GM12864 (cell line): Measurements from ENCODE around the gene LRR1.
A peak's percentile ranks its signal among the peaks of the same experiment; 100 is the strongest.

Experiments
- DNase-seq: peaks from one replicate; pipeline ENCODE4 v3.0.0-alpha.2; 2011; ENCODE audit warnings: low read depth
- H3K4me3 ChIP-seq: 2 replicates; pipeline ENCODE4 v1.5.1; 2011; ENCODE audit warnings: mild to moderate bottlenecking, low read depth, low read length, control low read depth
- CTCF ChIP-seq: IDR thresholded peaks from 2 replicates; pipeline ENCODE4 v1.5.1; 2011; ENCODE audit warnings: low read depth, mild to moderate bottlenecking, moderate library complexity, low read length, control low read depth, inconsistent platforms; ENCODE audit errors: missing control alignments

Gene LRR1

DNA sequence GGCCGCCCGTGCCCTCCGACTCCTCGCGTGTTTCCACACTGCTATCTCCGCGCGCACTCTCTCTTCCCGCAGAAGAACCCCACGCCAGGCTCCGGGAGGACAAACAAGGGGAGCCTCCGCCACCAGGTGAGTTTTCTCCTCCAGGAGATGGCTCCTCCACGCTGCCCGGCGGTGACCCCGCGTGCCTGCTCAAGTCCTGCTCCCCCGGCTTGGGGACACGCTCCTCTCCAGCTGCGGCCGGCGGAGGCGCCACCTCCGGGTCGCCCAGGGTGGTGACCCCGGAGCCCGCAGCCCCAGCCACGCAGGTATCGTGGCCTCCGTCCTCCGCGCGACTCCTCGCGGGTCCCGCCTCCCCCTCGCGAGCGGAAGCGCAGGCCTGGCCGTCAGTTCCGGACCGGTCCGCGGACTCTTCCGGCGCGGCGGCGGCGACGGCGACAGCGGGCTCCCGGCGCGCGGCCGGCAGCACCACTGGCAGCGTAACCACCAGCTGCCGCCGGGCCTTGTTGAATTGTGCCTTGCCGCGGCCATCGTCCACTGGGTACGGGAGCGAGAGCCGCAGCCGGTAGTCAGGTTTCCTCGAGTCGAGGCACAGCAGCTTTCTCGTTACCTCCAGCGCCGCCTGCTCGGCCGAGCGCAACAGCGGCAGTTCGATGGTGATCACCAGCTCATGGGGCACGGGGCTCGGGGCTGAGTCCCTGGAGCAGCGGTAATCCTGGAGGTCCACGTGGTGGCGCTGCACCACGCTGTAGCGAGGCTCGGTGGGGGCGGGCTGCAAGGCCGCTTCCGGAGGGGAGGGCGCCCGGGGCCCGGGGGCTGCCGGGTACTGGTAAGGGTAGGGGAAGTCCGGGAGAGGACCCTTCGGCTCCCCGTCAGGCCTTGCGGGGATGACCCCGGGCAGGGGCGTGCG is 35.2 kb downstream of the LRR1 start:
- H3K4me3 ChIP-seq, result peak overlapping the region; percentile 94
- DNase-seq, result peak; percentile 84
- TF ChIP-seq CTCF, result peak; percentile 79

DNA sequence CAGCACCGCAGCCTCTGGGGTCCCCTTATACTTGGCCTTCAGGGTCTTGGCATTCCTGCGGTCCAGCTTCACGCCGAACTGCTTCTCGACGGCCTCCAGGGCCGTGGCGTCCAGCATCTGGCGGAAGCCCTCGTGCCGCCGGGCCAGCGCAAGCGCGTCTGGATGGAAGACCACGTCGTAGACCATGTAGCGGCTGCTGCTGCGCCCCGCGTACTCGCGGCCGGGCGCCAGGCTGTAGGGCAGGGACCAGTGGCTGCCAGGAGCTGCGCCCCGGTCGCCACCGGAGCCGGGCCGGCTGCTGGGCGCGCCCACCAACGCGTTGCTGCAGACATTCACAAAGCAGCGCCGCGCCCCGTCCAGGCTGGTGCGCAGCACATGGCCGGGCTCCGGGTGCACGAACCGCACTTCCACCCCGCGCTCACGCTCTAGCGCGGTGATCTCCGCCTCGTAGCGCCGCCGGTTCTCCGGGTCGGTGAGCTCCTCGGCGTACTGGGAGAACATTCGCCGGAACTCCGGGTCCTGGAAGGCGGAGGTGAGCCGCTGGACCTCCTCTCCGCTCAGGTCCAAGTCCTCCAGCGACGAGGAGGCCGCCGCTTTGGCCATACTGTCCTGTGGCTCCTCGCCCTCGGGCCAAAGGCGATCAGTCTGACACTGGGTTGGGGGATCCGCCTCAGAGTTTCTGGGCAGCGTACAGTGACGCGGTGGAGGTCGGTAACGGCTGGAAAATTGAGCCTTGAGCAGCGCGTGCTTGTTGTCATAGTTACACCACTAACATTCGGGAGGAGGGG is 36.0 kb downstream of the LRR1 start, which contains the start of gene DNAAF2:
Gene DNAAF2 (minus strand): TSS at position 698 of the 788 bp plus-strand sequence. CDS start 95 bp downstream, at position 603.
- DNase-seq, result no peak
- TF ChIP-seq CTCF, result no peak
- peak within 1 kb of the TSS; percentile 94 for H3K4me3 ChIP-seq

GRCh38 chr14:49636866-49637265 is 38.1 kb downstream of the LRR1 start:
- DNase-seq, result no peak
- no peak overlapping the region for H3K4me3 ChIP-seq
- no peak for TF ChIP-seq CTCF

- DNase-seq, result no peak
- H3K4me3 ChIP-seq, result no peak overlapping the region
- no peak for TF ChIP-seq CTCF
Observed at GRCh38 chr14:49637534-49638078, 38.9 kb downstream of the LRR1 start.

DNA sequence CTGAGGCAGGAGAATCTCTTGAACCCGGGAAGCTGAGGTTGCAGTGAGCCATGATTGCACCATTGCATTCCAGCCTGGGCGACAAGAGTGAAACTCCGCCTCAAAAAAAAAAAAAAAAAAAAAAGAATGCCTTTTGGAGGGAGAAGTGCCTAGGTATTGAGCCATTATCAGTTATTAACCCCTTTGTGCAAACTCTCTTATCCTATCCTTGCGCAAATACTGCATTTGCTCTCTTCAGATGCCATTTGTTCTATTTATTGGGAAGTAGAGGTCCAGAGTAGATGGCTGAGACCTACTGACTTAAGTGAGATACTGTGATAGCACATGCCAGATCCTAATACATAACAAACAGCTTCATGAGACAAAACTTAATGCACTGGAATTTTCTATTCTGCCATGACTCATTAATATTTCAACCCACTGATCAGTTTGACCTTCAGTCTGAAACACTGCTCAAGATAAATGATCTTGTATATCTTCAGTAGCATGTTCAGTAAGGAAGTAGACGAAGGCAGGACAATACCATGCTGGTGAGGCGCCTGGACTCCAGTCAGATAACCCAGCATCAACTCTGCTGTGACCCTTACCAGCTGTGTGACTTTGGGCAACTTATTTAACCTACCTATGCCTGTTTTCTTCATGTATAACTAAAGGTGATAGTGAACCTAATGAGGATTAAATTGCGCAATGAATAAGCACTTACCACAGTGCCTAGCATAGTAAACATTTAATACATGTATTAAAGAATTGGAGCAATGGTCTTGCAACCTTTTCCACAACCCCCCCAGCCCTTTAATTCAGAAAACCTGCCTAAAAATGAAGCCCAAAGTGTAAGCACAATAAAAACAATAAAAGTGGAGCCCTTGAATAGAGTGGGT is 42.0 kb downstream of the LRR1 start:
- DNase-seq, result no peak
- no peak for TF ChIP-seq CTCF
- no peak overlapping the region for H3K4me3 ChIP-seq

DNA sequence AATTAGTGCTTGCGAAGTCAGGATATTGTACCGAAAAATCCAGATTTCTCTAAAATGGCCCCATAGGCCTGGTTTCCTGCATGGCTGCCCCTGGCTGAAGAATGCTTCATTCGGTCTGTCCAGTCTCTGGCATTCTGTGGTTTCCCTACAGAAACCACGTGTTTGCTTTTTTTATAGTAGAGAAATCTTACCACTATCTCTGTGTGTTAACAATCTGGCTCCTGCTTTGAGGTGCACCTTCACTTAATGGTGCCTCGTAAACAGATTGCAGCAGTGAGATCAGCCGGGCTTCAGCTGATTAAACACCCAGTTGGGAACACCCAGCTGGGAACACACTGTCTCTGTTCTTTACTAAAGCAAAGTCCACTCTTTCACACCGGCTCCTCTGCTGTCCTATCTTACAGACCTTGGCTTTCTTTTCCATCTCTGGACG is 43.0 kb downstream of the LRR1 start:
- no peak for DNase-seq
- TF ChIP-seq CTCF, result no peak
- no peak overlapping the region for H3K4me3 ChIP-seq
